Measurements from ENCODE around the gene ZNF609.

- TF ChIP-seq CTCF (IDR thresholded peaks at IDR 0.05 in 2 of 3, conservative IDR thresholded peaks at IDR 0.05 in 1 of 3; ENCODE audit: borderline replicate concordance in 1 of 3, insufficient read depth in 1 of 3, low read depth in 2 of 3, low read length in 2 of 3) (no peak), ELF1 (IDR thresholded peaks at IDR 0.05; ENCODE audit: borderline replicate concordance, low read depth) (no peak), SIN3A (IDR thresholded peaks at IDR 0.05; ENCODE audit: low read depth) (no peak)
Measured at GRCh38 chr15:64633332-64633731, 173.0 kb downstream of the ZNF609 start.
